Activated naive CD4-positive, alpha-beta T cell treated with anti-CD3 and anti-CD28 coated beads, Interleukin-2, amount 50 U/mL, for 72 hours (primary cell): Measurements from ENCODE around the gene TTYH3. TPM values are rescaled to one million over a fixed set of nuclear protein-coding genes. Genes with fewer than 3 reads are reported as not detected.
"Not testable (repeated sequence)": the region's sequence is repeated elsewhere in the genome, so short reads cannot be mapped to it uniquely, and the experiment has no call there.

Source experiments
- ATAC-seq, 2 donors: fragments of 150-1000 bp; cut with Tn5 transposase; 2 replicates each; pipeline ENCODE4 v1.10.0; 2021; ENCODE audit warnings: mild to moderate bottlenecking in 2 of 2, moderate library complexity in 2 of 2
- DNase-seq, 2 donors: peaks; one replicate each; pipeline ENCODE4 v3.0.0; 2021 to 2022; ENCODE audit warnings: low spot score in 2 of 2
- H3K27ac Mint-ChIP-seq, 2 donors: one replicate each; pipeline ENCODE4 v1.8.0; 2022; ENCODE audit warnings: mild to moderate bottlenecking in 2 of 2, mixed read lengths in 2 of 2
- H3K36me3 Mint-ChIP-seq, 2 donors: one replicate each; pipeline ENCODE4 v1.8.0; 2022; ENCODE audit warnings: mixed read lengths in 2 of 2
- H3K9me3 Mint-ChIP-seq, 2 donors: one replicate each; pipeline ENCODE4 v1.8.0; 2022; ENCODE audit warnings: mixed read lengths in 2 of 2
- total RNA-seq, 2 donors: library from RNA; stranded (reverse); gene quantifications; one replicate each; pipeline ENCODE4 v1.2.3, GENCODE V29; 2022

TTYH3 gene
- 10 to 100 TPM; 23.8 to 28.3 TPM for total RNA-seq

GRCh38 chr7:2631946-2632732 is at the start of gene TTYH3:
TTYH3 (plus strand) TSS chr7:2631986; CDS start chr7:2632156, 170 bp downstream.
- Mint-ChIP-seq H3K36me3 (peaks cover 0 to 5% of the 10 kb centered on the region in 2 donors), H3K9me3 (no peaks in the 10 kb centered on the region), H3K27ac (peak within 1 kb of the TSS; percentile 91 to 95)
- ATAC-seq (peak; percentile 39 to 49), DNase-seq (peak; percentile 21 to 73)

- Mint-ChIP-seq H3K9me3 (no peaks in the 10 kb centered on the region), H3K36me3 (peaks cover 0 to under 1% of the 10 kb centered on the region in 2 donors), H3K27ac (no peak overlapping the region)
- ATAC-seq = no peak
- no peak for DNase-seq
These were observed 49.6 kb upstream of the TTYH3 start for GRCh38 chr7:2582006-2582735.

GRCh38 chr7:2583798-2584580 is 47.8 kb upstream of the TTYH3 start:
- Mint-ChIP-seq H3K36me3 (no peaks in the 10 kb centered on the region), H3K9me3 (no peaks in the 10 kb centered on the region), H3K27ac (no peak overlapping the region)
- DNase-seq (no peak), ATAC-seq (no peak)

GRCh38 chr7:2585446-2585845 is 46.3 kb upstream of the TTYH3 start:
- Mint-ChIP-seq H3K36me3 (no peaks in the 10 kb centered on the region), H3K27ac (no peak overlapping the region), H3K9me3 (no peaks in the 10 kb centered on the region)
- no peak for DNase-seq
- ATAC-seq = no peak

GRCh38 chr7:2586326-2587020 is 45.3 kb upstream of the TTYH3 start:
- ATAC-seq (no peak), DNase-seq (no peak)
- Mint-ChIP-seq H3K36me3 (no peaks in the 10 kb centered on the region), H3K27ac (peak overlapping the region in 1 of 2 donors; percentile 26), H3K9me3 (no peaks in the 10 kb centered on the region)

GRCh38 chr7:2587134-2587533 is 44.7 kb upstream of the TTYH3 start:
- H3K36me3 Mint-ChIP-seq = no peaks in the 10 kb centered on the region
- no peak for DNase-seq
- no peak for ATAC-seq
- H3K27ac Mint-ChIP-seq = no peak overlapping the region
- no peaks in the 10 kb centered on the region for H3K9me3 Mint-ChIP-seq

GRCh38 chr7:2587778-2588177 is 44.0 kb upstream of the TTYH3 start:
- H3K27ac Mint-ChIP-seq = no peak overlapping the region
- no peaks in the 10 kb centered on the region for H3K36me3 Mint-ChIP-seq
- H3K9me3 Mint-ChIP-seq = no peaks in the 10 kb centered on the region
- DNase-seq (no peak), ATAC-seq (no peak)

- Mint-ChIP-seq H3K27ac (peak overlapping the region in 1 of 2 donors; percentile 44), H3K36me3 (no peaks in the 10 kb centered on the region), H3K9me3 (no peaks in the 10 kb centered on the region)
- ATAC-seq = no peak
- no peak for DNase-seq
These were observed 42.4 kb upstream of the TTYH3 start for GRCh38 chr7:2589341-2589740.

GRCh38 chr7:2589941-2590340 is 41.8 kb upstream of the TTYH3 start:
- not testable (repeated sequence) for H3K36me3 Mint-ChIP-seq

GRCh38 chr7:2592375-2592865 is 39.4 kb upstream of the TTYH3 start:
- H3K36me3 Mint-ChIP-seq = no peaks in the 10 kb centered on the region
- ATAC-seq = no peak
- no peak overlapping the region for H3K27ac Mint-ChIP-seq
- H3K9me3 Mint-ChIP-seq = no peaks in the 10 kb centered on the region
- DNase-seq = no peak

More at GRCh38 chr7:2589941-2590340, 41.8 kb upstream of the TTYH3 start:
- DNase-seq, H3K9me3 Mint-ChIP-seq, ATAC-seq: not testable (repeated sequence)
- peak overlapping the region; percentile 44 to 50 for H3K27ac Mint-ChIP-seq

GRCh38 chr7:2593036-2593727 is 38.6 kb upstream of the TTYH3 start:
- ATAC-seq = no peak
- H3K27ac Mint-ChIP-seq = no peak overlapping the region
- no peaks in the 10 kb centered on the region for H3K9me3 Mint-ChIP-seq

GRCh38 chr7:2594599-2594998 is 37.2 kb upstream of the TTYH3 start:
- no peaks in the 10 kb centered on the region for H3K9me3 Mint-ChIP-seq
- no peak for ATAC-seq
- H3K27ac Mint-ChIP-seq = no peak overlapping the region
- DNase-seq = no peak
- no peaks in the 10 kb centered on the region for H3K36me3 Mint-ChIP-seq

More at GRCh38 chr7:2593036-2593727, 38.6 kb upstream of the TTYH3 start:
- DNase-seq = no peak
- no peaks in the 10 kb centered on the region for H3K36me3 Mint-ChIP-seq

GRCh38 chr7:2595258-2595860 is 36.4 kb upstream of the TTYH3 start:
- no peaks in the 10 kb centered on the region for H3K9me3 Mint-ChIP-seq
- no peaks in the 10 kb centered on the region for H3K36me3 Mint-ChIP-seq
- ATAC-seq (no peak), DNase-seq (no peak)
- H3K27ac Mint-ChIP-seq = no peak overlapping the region

- no peak for DNase-seq
- H3K27ac Mint-ChIP-seq = peak overlapping the region in 1 of 2 donors; percentile 7
- no peaks in the 10 kb centered on the region for H3K36me3 Mint-ChIP-seq
- no peak for ATAC-seq
- no peaks in the 10 kb centered on the region for H3K9me3 Mint-ChIP-seq
These were observed 35.1 kb upstream of the TTYH3 start for GRCh38 chr7:2596464-2597272.

GRCh38 chr7:2597273-2597640 is 34.5 kb upstream of the TTYH3 start:
- ATAC-seq = no peak
- peak overlapping the region in 1 of 2 donors; percentile 7 for H3K27ac Mint-ChIP-seq
- H3K36me3 Mint-ChIP-seq = no peaks in the 10 kb centered on the region
- DNase-seq = no peak
- H3K9me3 Mint-ChIP-seq = no peaks in the 10 kb centered on the region
